Neural cell (in vitro differentiated cells): ENCODE results near the gene HEG1.

ENCODE experiments used
- CTCF ChIP-seq: fragments of 450-650 bp; IDR thresholded peaks from 2 replicates; pipeline ENCODE4 v1.5.1; 2014; ENCODE audit warnings: antibody characterized with exemption, mild to moderate bottlenecking, moderate library complexity; ENCODE audit not compliant: poor library complexity, severe bottlenecking
- EP300 ChIP-seq: fragments of 450-650 bp; conservative IDR thresholded peaks from 2 replicates; pipeline ENCODE4 v1.6.1; 2014; ENCODE audit warnings: antibody characterized with exemption, mild to moderate bottlenecking, moderate library complexity; ENCODE audit not compliant: poor library complexity, severe bottlenecking
- EZH2 ChIP-seq: fragments of 200-600, 300-800 bp; shearing (Covaris generic), sonication (generic); IDR thresholded peaks from 2 replicates; pipeline ENCODE4 v1.6.1; 2014; ENCODE audit warnings: antibody characterized with exemption, low read length, borderline replicate concordance, mild to moderate bottlenecking; ENCODE audit not compliant: insufficient read depth, poor library complexity, severe bottlenecking
- POLR2AphosphoS5 ChIP-seq: IDR thresholded peaks from 2 replicates; pipeline ENCODE4 v1.6.1; 2012
- RAD21 ChIP-seq: fragments of 450-650 bp; conservative IDR thresholded peaks from 2 replicates; pipeline ENCODE4 v1.6.1; 2014; ENCODE audit warnings: antibody characterized with exemption, mild to moderate bottlenecking, moderate library complexity
- TAF1 ChIP-seq: IDR thresholded peaks from 2 replicates; pipeline ENCODE4 v1.6.1; 2012; ENCODE audit warnings: low read depth
- TF ChIP-seq, protein P1 (sequence below): IDR thresholded peaks from 2 replicates; pipeline ENCODE4 v1.6.1; 2012; ENCODE audit warnings: borderline replicate concordance

DNA sequence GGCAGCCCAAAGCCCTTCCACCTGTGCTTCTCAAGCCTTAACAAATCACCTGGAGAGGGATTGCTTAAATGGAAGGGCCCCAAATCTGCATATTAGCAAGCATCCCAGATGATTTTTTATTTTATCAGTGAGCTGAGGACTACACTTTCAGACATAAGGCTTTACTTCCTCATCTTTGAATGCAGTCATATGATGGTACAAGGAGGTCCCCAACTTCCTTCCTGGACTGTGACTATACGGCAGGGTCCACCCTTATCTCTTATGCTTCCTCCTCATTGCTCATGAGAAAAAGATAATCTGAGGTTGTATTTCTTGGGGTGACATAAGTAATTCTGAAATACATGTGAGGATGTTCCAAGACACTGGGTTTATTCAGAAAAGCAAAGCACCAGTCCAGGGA lies 13.7 kb upstream of the HEG1 start:
- no peak for TF ChIP-seq POLR2AphosphoS5
- no peak for TF ChIP-seq CTCF
- TF ChIP-seq EZH2: no peak
- TF ChIP-seq, protein P1, sequence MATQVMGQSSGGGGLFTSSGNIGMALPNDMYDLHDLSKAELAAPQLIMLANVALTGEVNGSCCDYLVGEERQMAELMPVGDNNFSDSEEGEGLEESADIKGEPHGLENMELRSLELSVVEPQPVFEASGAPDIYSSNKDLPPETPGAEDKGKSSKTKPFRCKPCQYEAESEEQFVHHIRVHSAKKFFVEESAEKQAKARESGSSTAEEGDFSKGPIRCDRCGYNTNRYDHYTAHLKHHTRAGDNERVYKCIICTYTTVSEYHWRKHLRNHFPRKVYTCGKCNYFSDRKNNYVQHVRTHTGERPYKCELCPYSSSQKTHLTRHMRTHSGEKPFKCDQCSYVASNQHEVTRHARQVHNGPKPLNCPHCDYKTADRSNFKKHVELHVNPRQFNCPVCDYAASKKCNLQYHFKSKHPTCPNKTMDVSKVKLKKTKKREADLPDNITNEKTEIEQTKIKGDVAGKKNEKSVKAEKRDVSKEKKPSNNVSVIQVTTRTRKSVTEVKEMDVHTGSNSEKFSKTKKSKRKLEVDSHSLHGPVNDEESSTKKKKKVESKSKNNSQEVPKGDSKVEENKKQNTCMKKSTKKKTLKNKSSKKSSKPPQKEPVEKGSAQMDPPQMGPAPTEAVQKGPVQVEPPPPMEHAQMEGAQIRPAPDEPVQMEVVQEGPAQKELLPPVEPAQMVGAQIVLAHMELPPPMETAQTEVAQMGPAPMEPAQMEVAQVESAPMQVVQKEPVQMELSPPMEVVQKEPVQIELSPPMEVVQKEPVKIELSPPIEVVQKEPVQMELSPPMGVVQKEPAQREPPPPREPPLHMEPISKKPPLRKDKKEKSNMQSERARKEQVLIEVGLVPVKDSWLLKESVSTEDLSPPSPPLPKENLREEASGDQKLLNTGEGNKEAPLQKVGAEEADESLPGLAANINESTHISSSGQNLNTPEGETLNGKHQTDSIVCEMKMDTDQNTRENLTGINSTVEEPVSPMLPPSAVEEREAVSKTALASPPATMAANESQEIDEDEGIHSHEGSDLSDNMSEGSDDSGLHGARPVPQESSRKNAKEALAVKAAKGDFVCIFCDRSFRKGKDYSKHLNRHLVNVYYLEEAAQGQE: no peak
- no peak for TF ChIP-seq RAD21
- no peak for TF ChIP-seq TAF1
- no peak for TF ChIP-seq EP300
